HepG2 (cell line): Measurements from ENCODE around the gene SART1. TPM values are rescaled to one million over a fixed set of nuclear protein-coding genes. Genes with fewer than 3 reads are reported as not detected.

Experiments
- DMTF1 ChIP-seq: sonication (generic); formaldehyde crosslinking; IDR thresholded peaks from 2 replicates; pipeline ENCODE4 v1.4.0; 2020; ENCODE audit warnings: mild to moderate bottlenecking, missing genetic modification reagents
- E2F2 ChIP-seq: sonication (generic); formaldehyde crosslinking; IDR thresholded peaks from 2 replicates; pipeline ENCODE4 v1.4.0; 2020; ENCODE audit warnings: missing genetic modification reagents, borderline replicate concordance
- EEA1 ChIP-seq: sonication (generic); formaldehyde crosslinking; IDR thresholded peaks from 2 replicates; pipeline ENCODE4 v1.5.1; 2020; ENCODE audit warnings: mild to moderate bottlenecking, missing genetic modification reagents, borderline replicate concordance
- GZF1 ChIP-seq: sonication (generic); formaldehyde crosslinking; IDR thresholded peaks from 2 replicates; pipeline ENCODE4 v1.5.1; 2020; ENCODE audit warnings: mild to moderate bottlenecking, missing genetic modification reagents
- KMT2B ChIP-seq: IDR thresholded peaks from 2 replicates; pipeline ENCODE4 v1.6.1; 2016; ENCODE audit warnings: missing genetic modification reagents, missing compliant biosample characterization
- MATR3 ChIP-seq: sonication (generic); formaldehyde crosslinking; IDR thresholded peaks from 2 replicates; pipeline ENCODE4 v1.4.0; 2020; ENCODE audit warnings: missing genetic modification reagents
- MED13 ChIP-seq: sonication (generic); formaldehyde crosslinking; IDR thresholded peaks from 2 replicates; pipeline ENCODE4 v1.5.0; 2020; ENCODE audit warnings: missing genetic modification reagents
- MLLT10 ChIP-seq: sonication (generic); formaldehyde crosslinking; IDR thresholded peaks from 2 replicates; pipeline ENCODE4 v1.4.0; 2020; ENCODE audit warnings: missing genetic modification reagents
- MLX ChIP-seq: IDR thresholded peaks from 2 replicates; pipeline ENCODE4 v1.6.1; 2016
- MYC ChIP-seq: sonication (generic); formaldehyde crosslinking; IDR thresholded peaks from 2 replicates; pipeline ENCODE4 v1.9.0; 2021; ENCODE audit warnings: missing genetic modification reagents, borderline replicate concordance
- NKX3-1 ChIP-seq: sonication (generic); formaldehyde crosslinking; IDR thresholded peaks from 2 replicates; pipeline ENCODE4 v1.5.0; 2020; ENCODE audit warnings: missing genetic modification reagents
- PHF20 ChIP-seq: sonication (generic); formaldehyde crosslinking; IDR thresholded peaks from 2 replicates; pipeline ENCODE4 v1.5.0; 2020; ENCODE audit warnings: mild to moderate bottlenecking, missing genetic modification reagents
- PTBP1 ChIP-seq: fragments of 200-400 bp; formaldehyde crosslinking; IDR thresholded peaks from 2 replicates; pipeline ENCODE4 v1.6.1; 2018; ENCODE audit warnings: low read length, low read depth; ENCODE audit not compliant: poor library complexity, severe bottlenecking
- RFX5 ChIP-seq: IDR thresholded peaks from 2 replicates; pipeline ENCODE4 v1.6.1; 2011; ENCODE audit warnings: low read depth, low read length, improper control_type of control experiment
- SIN3B ChIP-seq: fragments of 150-350 bp; IDR thresholded peaks from 2 replicates; pipeline ENCODE4 v1.6.1; 2014; ENCODE audit warnings: low read length
- SP2 ChIP-seq: sonication (generic); formaldehyde crosslinking; IDR thresholded peaks from 2 replicates; pipeline ENCODE4 v1.5.1; 2020; ENCODE audit warnings: mild to moderate bottlenecking, missing genetic modification reagents
- TARDBP ChIP-seq: sonication (generic); formaldehyde crosslinking; IDR thresholded peaks from 2 replicates; pipeline ENCODE4 v1.8.0; 2022; ENCODE audit warnings: mild to moderate bottlenecking, missing genetic modification reagents
- ZBTB3 ChIP-seq: sonication (generic); formaldehyde crosslinking; IDR thresholded peaks from 2 replicates; pipeline ENCODE4 v1.4.0; 2020; ENCODE audit warnings: low read depth, mild to moderate bottlenecking, moderate library complexity, missing genetic modification reagents, borderline replicate concordance
- ZNF205 ChIP-seq: IDR thresholded peaks from 2 replicates; pipeline ENCODE4 v1.6.1; 2018; ENCODE audit warnings: missing biosample characterization, missing genetic modification reagents
- ZNF281 ChIP-seq: sonication (generic); formaldehyde crosslinking; IDR thresholded peaks from 2 replicates; pipeline ENCODE4 v1.4.0; 2020; ENCODE audit warnings: missing genetic modification reagents, borderline replicate concordance
- ZNF343 ChIP-seq: sonication (generic); formaldehyde crosslinking; IDR thresholded peaks from 2 replicates; pipeline ENCODE4 v1.4.0; 2020; ENCODE audit warnings: mild to moderate bottlenecking, missing genetic modification reagents
- ZNF383 ChIP-seq: sonication (generic); formaldehyde crosslinking; IDR thresholded peaks from 2 replicates; pipeline ENCODE4 v1.4.0; 2020; ENCODE audit warnings: missing genetic modification reagents, mild to moderate bottlenecking, borderline replicate concordance
- ZNF557 ChIP-seq: sonication (generic); formaldehyde crosslinking; IDR thresholded peaks from 2 replicates; pipeline ENCODE4 v1.4.0; 2020; ENCODE audit warnings: missing genetic modification reagents
- ZNF782 ChIP-seq: sonication (generic); formaldehyde crosslinking; IDR thresholded peaks from 2 replicates; pipeline ENCODE4 v1.4.0; 2020; ENCODE audit warnings: missing genetic modification reagents, mild to moderate bottlenecking, borderline replicate concordance
- polyA plus RNA-seq, 8 experiments: library from polyadenylated mRNA; depleted of rRNA in 3 of 8; stranded (reverse) in 7 of 8; unstranded in 1 of 8; fragments of >200 nt; fragmentation: Illumina TruSeq in 4 of 8; extraction: Trizol in 4 of 8; gene quantifications; 2 replicates each; pipeline versions ENCODE4 v1.2.1 to v1.2.3, GENCODE V29; 2011 to 2016; ENCODE audit warnings: low read depth in 4 of 8, missing spikeins in 1 of 8, mixed read lengths in 1 of 8; ENCODE audit not compliant: insufficient read depth in 1 of 8
- total RNA-seq, 5 experiments: library from RNA; depleted of rRNA; stranded (reverse); fragments of >200 nt; fragmentation: Illumina TruSeq; extraction: Trizol; gene quantifications; 2 replicates each; pipeline ENCODE4 v1.2.3, GENCODE V29; 2016; ENCODE audit warnings: low read depth in 1 of 5

SART1 gene
- total and polyA plus RNA-seq, 2 of the 13 experiments (the other 11 are each of a cell fraction or from before 2014, with no cell fraction given): 11.3 to 22.5 TPM

GRCh38 chr11:65961267-65962140, at the start of gene SART1 (continued):
- no peak for TF ChIP-seq ZBTB3 (CRISPR knock-in tag)
- peak; percentile 75 for TF ChIP-seq MYC (CRISPR knock-in tag)
- TF ChIP-seq MLLT10: no peak
- no peak for TF ChIP-seq ZNF782 (CRISPR knock-in tag)
- no peak for TF ChIP-seq E2F2 (CRISPR knock-in tag)
- TF ChIP-seq EEA1 (CRISPR knock-in tag): peak; percentile 69; the same call in 1 of the 2 replicates
- TF ChIP-seq ZNF557 (CRISPR knock-in tag): no peak
- TF ChIP-seq ZNF343 (CRISPR knock-in tag): peak; percentile 76; the same call in 1 of the 2 replicates
- no peak; the same call in 1 of the 2 replicates for TF ChIP-seq ZNF281 (CRISPR knock-in tag)
- 0 out of 2 replicates have a peak, but pooled peaks have one; percentile 24 for TF ChIP-seq MED13 (CRISPR knock-in tag)
- 0 out of 2 replicates have a peak, but pooled peaks have one; percentile 56 for TF ChIP-seq ZNF383 (CRISPR knock-in tag)
- TF ChIP-seq TARDBP (CRISPR knock-in tag): peak; percentile 48; the same call in 1 of the 2 replicates
- no peak for TF ChIP-seq DMTF1
- no peak for TF ChIP-seq MLX (CRISPR knock-in tag)
- no peak for TF ChIP-seq GZF1
- TF ChIP-seq MATR3 (CRISPR knock-in tag): no peak
- TF ChIP-seq PTBP1: no peak
- no peak for TF ChIP-seq NKX3-1 (CRISPR knock-in tag)
- TF ChIP-seq ZNF205 (CRISPR knock-in tag): peak; percentile 58; the same call in 1 of the 2 replicates
- TF ChIP-seq SIN3B: peak; percentile 66; the same call in 1 of the 2 replicates
- TF ChIP-seq KMT2B: peak; percentile 91
- peak; percentile 97 for TF ChIP-seq PHF20 (CRISPR knock-in tag)
- no peak for TF ChIP-seq RFX5
- TF ChIP-seq SP2 (CRISPR knock-in tag): peak; percentile 61; the same call in 1 of the 2 replicates
